Stimulated activated CD8-positive, alpha-beta memory T cell treated with anti-CD3 and anti-CD28 coated beads, Interleukin-12 subunit alpha, Interleukin-12 subunit beta, amount 100 ng/mL, for 1 hour (primary cell): ENCODE results near the gene RNU1-2.
"Not testable (repeated sequence)": the region's sequence is repeated elsewhere in the genome, so short reads cannot be mapped to it uniquely, and the experiment has no call there.

ENCODE experiments used
- DNase-seq: peaks from one replicate; pipeline ENCODE4 v3.0.0-alpha.2; 2020; ENCODE audit warnings: low read depth

RNU1-2 gene

DNA sequence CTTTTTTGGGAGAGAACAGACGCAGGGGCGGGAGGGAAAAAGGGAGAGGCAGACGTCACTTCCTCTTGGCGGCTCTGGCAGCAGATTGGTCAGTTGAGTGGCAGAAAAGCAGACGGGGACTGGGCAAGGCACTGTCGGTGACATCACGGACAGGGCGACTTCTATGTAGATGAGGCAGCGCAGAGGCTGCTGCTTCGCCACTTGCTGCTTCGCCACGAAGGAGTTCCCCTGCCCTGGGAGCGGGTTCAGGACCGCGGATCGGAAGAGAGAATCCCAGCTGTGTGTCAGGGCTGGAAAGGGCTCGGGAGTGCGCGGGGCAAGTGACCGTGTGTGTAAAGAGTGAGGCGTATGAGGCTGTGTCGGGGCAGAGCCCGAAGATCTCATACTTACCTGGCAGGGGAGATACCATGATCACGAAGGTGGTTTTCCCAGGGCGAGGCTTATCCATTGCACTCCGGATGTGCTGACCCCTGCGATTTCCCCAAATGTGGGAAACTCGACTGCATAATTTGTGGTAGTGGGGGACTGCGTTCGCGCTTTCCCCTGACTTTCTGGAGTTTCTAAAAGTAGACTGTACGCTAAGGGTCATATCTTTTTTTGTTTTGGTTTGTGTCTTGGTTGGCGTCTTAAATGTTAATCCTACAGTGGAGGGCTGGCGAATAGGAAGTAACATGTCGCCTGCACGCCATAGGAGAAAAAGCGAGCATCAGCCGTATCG lies at the start of gene RNU1-2:
Gene RNU1-2 (plus strand): TSS at position 383 of the 718 bp plus-strand sequence.
- peak; percentile 76 for DNase-seq

DNA sequence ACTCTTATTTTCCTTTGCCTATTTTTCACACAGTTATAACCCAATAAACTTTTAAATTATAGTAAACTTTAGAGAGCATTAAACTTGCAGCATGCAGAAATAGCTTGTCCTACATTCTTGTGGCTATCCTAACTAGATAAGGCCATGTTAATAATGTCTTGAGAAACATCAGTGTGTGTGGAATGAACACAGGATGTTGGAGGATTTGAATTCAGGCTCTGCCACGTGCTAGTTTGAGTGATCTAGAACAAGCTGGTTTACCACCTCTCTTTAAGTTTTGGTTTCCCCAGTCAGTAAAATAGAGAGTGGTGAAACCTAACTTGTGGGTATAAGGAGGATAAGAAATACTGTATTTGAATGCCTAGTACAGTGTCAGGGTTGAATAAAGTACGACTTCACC lies 39.6 kb upstream of the RNU1-2 start:
- DNase-seq: not testable (repeated sequence)

DNA sequence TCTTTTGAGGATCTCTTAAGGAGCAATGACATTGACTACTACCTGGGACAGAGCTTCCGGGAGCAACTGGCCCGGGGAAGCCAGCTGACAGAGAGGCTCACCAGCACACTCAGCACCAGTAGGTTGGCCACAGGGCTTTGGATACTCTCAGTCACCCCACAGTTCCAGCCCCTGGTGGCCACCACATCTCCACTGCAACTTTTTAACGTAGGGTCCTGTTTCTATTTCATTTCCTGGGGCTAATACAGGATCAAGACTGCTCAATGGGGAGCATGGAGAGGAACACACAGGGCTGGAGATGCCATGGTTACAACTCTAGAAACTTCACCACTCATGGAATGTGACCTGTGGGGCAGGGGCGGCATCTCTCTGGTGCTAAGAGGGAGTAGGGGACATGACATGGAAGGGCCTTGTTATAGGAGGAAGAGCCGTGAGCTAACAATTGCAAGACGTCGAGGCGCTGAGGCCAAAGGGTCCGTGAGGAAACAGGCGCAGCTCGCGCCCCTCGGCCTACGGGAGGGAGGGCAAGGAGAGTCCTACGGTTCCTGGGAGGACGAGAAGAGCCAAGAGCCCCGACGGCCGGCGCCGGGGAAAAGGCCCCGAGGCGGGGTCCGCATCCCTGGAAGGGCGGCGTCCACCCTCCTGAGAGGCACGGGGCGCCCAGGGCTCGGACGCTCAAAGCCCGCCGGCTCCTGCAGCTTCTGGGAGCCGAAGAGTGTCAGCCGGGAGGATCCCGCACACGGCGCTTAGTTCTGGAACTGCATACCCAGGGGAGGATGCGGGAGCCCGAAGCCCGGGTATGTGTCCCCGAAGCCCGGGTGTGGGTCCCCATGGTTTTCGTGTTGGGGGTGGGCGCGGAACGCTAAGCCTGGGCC lies 36.4 kb upstream of the RNU1-2 start:
- not testable (repeated sequence) for DNase-seq

DNA sequence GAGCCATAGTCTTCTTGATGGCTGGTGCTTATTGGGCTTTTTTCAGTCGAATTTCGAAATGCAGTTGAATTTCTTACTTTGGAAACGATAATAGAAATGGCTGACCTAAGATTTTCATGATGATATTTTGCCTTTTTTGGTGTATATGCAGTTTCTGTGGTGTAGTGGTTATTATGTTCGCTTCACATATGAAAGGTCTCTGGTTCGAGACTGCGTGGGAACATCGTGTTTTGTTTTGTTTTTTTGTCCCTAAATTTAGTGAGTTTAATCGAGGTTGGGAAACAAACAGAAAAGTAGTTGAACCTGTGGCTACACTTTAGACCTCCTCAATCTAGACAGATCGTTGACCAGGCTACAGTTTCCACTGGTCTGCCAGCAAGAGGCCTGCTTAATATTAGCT lies 35.7 kb upstream of the RNU1-2 start:
- not testable (repeated sequence) for DNase-seq

DNA sequence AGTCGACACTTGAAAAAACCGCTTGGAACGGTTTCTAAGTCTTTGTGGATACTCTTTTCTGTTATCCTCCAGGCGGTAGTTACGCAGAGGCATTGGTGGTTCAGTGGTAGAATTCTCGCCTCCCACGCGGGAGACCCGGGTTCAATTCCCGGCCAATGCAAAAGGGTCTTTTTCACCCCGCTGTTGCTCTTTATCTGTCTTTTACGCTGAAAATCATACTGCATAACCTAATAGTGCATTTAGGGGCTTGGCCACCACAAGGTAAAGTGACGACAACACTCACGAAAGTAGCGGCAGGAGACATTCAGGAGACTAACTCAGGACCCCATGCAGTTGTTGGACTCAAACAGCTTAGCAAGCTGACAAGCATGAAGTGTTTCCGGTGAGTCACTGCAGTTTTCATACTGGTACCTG lies 33.9 kb upstream of the RNU1-2 start:
- not testable (repeated sequence) for DNase-seq

DNA sequence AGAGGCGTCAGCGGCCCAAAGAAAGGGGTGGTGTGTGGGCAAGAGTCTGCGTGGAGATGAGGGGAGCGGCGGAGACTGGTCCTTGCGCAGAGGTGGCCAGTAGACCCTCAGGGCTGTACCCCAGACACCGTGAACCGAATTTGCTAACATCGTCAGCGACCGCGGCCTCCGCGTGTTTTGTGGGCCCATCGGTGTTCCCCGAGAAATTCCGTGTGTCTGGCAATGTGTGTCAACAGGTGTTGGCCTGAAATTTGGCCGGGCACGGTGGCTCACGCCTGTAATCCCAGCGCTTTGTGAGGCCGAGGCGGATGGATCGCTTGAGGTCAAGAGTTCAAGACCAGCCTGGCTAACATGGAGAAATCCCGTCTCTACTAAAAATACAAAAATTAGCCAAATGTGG lies 33.4 kb upstream of the RNU1-2 start:
- DNase-seq: not testable (repeated sequence)

DNA sequence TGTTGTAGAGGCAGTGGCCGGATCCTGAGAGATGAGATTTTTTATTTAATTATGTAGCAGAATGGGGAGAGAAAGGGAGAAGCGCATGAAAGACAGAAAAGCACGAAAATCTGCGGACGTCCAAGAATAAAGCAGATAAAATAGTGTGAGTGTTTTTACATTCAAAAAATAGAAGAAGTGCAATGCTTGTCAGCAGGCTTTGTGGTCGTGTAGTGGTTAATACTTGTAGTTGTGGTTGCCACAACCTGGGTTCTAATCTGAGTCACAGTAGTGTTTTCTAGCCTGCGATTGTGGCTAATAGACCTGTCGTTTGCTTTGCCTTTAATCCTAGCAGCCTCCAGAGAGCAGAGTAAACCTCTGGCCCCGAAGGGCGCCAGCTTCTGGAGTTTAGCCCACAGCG lies 32.8 kb upstream of the RNU1-2 start:
- not testable (repeated sequence) for DNase-seq

DNA sequence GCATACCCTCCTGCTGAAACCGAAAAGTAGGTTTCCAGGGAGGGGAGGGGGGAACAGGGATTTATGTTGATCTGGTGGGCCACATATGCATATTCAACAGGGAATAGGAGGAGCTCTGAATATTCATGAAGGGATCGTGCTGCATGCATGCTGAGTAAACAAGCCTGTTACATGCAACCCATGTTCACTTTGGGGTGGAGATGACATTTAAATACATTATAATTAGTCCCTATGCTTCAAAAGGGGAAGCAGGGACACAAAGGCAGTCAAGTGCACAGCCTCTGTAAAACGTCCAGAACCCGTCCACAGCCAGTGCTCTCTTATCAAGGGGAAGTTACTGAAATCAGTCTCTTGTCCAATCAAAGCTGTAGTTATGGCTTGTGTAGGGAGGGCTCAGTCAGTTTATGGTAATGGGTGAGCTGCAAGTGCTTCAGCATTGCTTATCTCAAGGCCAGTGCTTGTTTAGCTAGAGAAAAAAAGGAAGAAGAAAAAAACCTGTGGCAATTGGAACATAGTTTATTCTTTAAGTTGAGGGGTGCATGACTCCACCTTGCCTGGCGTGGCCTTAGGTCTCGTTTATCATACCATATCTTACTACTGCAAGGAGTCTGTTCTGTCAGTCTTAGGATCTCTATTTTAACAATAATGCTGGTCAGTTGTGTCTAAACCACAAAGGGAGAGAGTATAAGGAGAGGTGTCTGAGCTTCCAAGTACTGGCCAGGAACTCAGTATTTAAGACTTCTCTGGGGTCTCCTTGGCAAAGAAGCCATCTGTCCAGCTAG lies 28.7 kb upstream of the RNU1-2 start:
- DNase-seq: not testable (repeated sequence)

DNA sequence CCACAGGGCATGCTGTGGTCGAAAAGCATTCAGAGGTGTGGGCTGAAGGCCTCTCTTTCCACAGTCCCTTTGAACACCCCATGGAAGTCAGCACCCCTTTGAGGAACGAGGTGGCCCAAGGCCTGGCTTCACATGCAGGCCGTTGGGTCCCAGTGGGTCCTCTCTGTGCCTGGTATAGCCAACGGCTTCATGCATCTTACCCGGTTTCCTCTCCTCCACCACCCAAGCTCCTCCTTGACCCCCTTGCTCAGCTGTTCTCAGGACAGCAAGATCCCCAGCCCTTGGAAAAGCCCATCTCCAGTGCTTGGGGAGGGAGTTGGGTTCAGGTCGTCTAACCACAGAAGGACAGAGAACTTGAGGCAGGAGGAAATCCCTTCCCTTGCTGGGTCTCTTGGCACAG lies 27.0 kb upstream of the RNU1-2 start:
- not testable (repeated sequence) for DNase-seq

DNA sequence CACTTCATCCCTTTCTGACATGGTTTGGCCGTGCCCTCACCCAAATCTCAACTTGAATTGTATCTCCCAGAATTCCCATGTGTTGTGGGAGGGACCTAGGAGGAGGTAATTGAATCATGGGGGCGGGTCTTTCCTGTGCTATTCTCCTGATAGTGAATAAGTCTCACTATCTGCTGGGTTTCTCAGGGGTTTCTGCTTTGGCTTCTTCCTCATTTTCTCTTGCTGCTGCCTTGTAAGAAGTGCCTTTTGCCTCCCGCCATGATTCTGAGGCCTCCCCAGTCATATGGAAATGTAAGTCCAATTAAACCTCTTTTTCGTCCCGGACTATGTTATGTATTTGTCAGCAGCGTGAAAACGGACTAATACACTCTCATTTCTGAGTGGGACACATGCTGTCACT lies 25.8 kb upstream of the RNU1-2 start:
- not testable (repeated sequence) for DNase-seq

DNA sequence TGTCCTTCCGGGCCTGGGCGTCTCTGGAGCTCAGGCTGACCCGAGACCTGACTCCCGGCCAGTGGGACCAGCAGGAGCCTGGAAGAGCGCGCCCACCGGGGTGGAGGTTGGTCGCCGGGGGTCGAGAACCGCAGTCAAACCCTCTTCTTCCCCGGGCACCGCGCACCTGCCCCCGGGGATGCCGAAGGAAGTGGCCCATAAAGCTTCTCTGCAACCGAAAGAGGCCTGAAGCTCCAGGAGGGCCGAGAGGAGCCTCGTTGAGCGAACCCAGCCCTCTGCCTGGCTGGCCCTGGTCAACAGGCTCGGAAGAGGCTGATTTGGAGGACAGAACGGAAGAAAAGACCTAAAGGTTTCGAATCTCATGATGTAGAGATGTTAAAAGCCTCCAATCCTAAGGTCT lies 24.6 kb upstream of the RNU1-2 start:
- not testable (repeated sequence) for DNase-seq

DNA sequence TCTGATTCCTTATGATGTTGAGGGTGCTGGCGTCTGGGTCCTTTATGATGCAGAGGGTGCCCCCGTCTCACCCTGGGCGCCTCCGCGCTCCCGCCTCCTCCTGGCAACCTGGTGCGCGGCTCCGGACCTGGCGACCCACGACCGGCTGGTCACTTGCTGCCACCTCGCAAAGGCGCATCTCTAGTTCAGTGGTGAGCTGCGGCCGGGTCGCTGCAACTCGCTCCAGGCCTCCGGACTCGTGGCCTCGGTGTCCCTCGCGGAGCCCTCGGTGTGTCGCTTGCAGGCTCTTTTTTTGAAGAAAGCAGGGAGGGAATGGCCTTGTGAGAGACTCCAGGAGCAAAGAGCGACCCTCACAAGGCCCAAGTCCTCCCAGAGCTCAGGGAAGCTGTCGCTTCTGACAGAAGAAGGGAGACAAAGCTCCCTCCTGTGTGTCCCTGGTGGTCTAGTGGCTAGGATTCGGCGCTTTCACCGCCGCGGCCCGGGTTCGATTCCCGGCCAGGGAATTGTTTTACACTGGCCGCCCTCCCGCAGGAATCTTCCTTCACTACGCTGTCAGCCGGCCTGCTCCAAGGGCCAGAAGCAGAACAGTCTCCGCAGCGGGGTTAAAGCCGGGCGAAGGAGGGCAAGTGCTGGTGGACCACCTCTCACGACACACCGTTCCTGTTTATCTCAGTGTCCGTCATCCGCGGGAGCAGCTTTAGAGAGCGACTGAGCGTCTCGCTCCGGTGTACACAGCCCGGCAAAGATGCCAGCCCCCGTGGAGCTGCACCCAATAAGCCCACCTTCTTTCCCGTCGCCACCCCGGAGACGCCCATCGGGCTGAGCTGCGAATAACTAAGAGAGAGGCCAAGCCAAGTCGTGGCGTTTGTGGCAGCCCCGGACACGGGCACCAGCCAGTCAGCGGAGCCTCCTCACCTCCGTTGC lies 23.4 kb upstream of the RNU1-2 start:
- DNase-seq: not testable (repeated sequence)

DNA sequence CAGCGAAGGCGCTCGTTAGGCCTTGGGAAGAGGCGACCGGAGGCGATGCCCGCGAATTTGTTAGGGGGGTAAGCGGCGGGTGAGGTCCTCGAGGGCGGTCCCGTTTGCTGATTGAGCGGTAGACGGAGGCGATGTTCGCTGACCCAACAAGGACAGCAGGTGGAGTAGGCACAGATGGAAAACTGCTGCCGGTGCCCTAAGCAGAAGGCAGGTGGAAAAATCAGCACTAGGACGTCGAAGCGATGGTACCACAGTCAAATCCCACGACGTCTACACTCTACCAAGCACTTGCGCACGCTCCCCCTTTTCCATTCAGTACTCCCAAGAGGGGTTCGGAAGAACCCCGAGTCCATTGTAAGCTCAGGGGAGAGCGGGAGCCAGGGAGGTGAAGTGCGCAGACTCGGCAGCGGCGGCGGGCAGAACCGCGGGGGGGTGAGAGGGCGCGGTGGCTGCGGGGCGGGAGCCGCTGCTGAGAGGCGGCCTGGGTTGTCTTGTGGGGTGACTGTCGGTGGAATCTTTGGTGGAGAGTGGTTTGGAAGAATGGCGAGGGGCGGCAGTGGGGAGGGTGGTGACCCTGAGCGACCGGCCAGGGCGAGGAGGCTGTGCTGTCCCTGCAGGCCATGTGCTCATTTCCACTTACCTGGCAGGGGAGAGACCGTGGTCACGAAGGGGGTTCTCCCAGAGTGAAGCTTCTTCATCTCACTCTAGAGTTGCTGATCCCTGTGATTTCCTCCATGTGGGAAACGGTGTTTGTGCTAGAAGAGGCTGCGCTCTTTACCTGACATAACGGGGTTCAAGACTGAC lies 22.5 kb upstream of the RNU1-2 start:
- DNase-seq: peak; percentile 32

DNA sequence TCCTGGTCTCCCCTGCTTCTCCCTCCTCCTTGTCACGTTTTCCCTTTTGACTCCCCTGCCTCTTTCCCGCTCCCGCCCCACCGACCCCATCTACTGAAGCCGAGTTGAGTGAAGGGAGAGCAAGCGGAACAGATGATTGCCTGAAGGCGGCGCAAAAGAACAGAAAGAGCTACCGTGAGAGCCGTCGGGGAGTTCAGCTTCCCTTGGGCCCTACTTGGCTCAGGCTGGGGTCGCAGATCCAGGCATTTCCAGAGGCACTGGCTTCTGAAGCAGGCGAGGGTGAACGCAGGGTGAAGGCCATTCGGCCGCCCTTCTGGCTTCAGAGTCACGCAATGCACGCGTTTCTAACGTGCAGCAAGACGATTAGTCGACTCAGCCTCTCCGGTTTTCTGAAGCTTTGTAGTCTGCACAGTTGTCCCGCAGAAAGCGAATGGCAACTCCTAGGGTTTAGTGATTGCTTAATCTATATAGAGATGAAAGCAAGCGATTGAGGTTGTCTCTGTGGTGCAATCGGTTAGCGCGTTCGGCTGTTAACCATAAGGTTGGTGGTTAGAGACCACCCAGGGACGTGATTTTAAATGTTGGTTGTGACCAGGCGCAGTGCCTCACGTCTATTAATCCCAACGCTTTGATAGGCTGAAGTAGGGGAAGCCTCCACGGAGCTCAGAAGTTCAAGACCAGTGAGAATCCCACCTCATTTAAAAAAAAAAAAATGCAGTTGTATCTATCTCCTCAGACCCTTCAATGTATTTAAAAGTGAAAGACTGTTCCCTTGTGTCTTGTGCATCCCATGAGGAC lies 20.6 kb upstream of the RNU1-2 start:
- DNase-seq: not testable (repeated sequence)

DNA sequence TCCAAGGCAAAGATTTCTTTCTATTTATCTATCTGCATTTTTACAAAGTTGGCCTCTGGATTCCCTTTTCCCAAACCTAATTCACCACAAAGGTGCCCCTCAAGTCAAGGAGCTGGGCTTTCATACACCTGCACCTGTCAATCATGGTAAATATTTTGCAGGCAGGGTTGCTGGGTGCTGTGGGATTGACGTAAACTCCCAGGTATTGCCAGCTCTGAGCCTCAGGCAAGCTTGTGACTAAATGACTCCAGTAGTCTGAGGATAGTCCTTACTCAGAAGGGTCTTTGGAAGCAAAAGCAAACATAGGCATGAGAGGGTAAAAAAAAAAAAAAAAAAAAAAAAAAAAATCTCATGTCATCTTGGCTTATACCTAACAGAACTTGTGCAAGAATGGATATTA lies 14.0 kb upstream of the RNU1-2 start:
- DNase-seq: not testable (repeated sequence)

DNA sequence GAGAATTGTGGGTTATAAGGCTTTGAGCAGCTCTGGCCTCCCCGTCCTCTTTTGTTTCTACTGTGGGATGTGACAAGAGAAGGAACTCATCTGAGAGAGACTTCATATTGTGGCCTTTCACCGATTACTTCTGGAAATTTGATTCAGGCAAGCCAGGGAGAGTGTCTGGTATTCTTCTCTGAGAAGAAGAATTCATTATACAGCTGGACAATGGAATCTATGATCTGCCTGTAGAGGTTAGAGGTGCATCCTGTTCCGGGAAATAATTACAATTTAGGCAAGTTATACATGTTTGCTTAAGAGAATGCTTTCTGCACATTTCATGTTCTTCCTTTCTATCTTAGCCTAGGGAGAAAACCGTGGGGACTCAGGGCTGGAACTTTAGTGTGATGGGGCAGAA lies 12.8 kb upstream of the RNU1-2 start:
- DNase-seq: no peak

DNA sequence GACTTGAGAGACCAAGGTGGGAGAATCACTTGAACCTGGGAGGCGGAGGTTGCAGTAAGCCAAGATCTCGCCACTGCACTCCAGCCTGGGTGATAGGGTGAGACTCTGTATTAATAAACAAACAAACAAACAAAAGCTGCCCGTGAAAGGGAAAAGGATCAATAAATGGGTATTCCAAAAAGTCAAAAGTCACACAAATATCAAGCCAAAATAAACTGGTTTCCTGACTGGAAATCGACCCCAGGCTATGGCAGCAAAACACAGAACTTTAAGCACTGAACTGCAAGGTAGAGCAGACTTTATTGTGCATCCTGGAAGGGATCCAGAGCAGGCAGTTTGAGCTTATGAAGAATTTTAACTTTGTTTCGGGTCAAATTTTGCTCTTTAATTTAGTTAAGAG lies 11.3 kb upstream of the RNU1-2 start:
- DNase-seq: not testable (repeated sequence)

DNA sequence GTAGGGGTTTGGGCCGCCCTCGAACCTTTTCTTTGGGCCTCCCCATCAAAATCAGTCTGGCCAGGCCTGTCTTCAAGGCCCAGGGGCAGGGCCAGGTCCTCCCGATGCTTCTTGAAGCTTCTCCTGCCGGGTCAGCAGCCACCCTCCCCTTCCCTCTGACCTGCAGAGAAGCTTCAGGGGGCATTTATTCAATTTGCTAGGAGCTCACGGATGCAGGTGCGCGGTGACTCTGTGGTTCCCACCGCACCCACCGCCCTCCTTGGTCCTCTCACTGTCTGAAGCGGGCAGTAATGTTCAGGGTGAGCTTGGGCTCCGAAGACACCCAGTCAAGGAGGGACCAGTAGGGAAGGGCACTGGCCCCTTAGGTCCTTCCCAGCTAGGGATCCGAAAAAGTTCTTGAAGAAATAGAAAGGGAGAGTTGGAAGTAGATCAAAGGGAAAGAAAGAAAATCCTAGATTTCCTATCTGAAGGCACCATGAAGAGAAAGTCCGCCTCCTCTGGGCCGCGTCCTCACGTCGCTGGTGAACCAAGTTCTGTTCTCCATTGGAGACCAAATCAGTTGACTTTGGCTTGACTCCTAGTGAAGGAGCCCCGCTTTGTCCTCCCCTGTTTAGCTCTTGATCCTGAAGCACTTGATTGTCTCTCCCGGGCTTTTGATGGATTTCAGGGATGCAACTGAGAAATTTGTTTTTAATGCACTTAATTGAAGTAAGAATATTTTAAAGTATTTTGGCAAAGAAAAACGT lies 8.7 kb upstream of the RNU1-2 start:
- DNase-seq: no peak
